Subcutaneous adipose tissue (tissue), 4 donors: Measurements from ENCODE around the gene HSD11B1. TPM values are rescaled to one million over a fixed set of nuclear protein-coding genes. Genes with fewer than 3 reads are reported as not detected.

Experiments used
- CTCF ChIP-seq: fragments of 450-650 bp; IDR thresholded peaks from one replicate; pipeline ENCODE4 v1.5.1; 2016; ENCODE audit warnings: low read depth, mild to moderate bottlenecking, control low read depth, antibody characterized with exemption, moderate library complexity
- total RNA-seq, 4 donors: library from RNA; depleted of rRNA; stranded (reverse); fragments of >200 nt; gene quantifications; one replicate each; pipeline ENCODE4 v1.1.0, GENCODE V29; 2016

HSD11B1 gene
- total RNA-seq, 4 donors from 2014 or later, result 2.1 to 165 (median 45.8) TPM

- TF ChIP-seq CTCF, result no peak
Observed at GRCh38 chr1:209717818-209718217, 13.2 kb downstream of the HSD11B1 start.

GRCh38 chr1:209720326-209720725 is 15.7 kb downstream of the HSD11B1 start:
- no peak for TF ChIP-seq CTCF

GRCh38 chr1:209720826-209721225 is 16.2 kb downstream of the HSD11B1 start:
- TF ChIP-seq CTCF, result no peak

- TF ChIP-seq CTCF, result no peak
Observed at GRCh38 chr1:209721323-209721722, 16.7 kb downstream of the HSD11B1 start.

GRCh38 chr1:209723265-209723664 is 18.6 kb downstream of the HSD11B1 start:
- no peak for TF ChIP-seq CTCF

GRCh38 chr1:209723756-209724693 is 19.4 kb downstream of the HSD11B1 start:
- TF ChIP-seq CTCF, result no peak

GRCh38 chr1:209727286-209727685 is 22.6 kb downstream of the HSD11B1 start:
- no peak for TF ChIP-seq CTCF
